HT-29 (cell line): ENCODE data around the gene MLYCD. TPM values are rescaled to one million over a fixed set of nuclear protein-coding genes. Genes with fewer than 3 reads are reported as not detected.

Experiments used
- DNase-seq: peaks from one replicate; pipeline ENCODE4 v3.0.0-alpha.2; 2015; ENCODE audit warnings: low spot score
- total RNA-seq: library from RNA; depleted of rRNA; stranded (reverse); fragments of >200 nt; shearing (Covaris generic); gene quantifications from 2 replicates; pipeline ENCODE4 v1.2.3, GENCODE V29; 2014

MLYCD gene
- total RNA-seq, 1 experiment from 2014 or later, result 3.0 TPM

GRCh38 chr16:83925095-83925905 lies 26.4 kb downstream of the MLYCD start:
- DNase-seq, result no peak

GRCh38 chr16:83925957-83926725 lies 27.2 kb downstream of the MLYCD start:
- DNase-seq, result no peak

GRCh38 chr16:83926726-83927397 lies 27.9 kb downstream of the MLYCD start:
- peak; percentile 90 for DNase-seq

GRCh38 chr16:83928341-83929055 lies 29.6 kb downstream of the MLYCD start:
- no peak for DNase-seq

- no peak for DNase-seq
Observed at GRCh38 chr16:83929811-83930555, 31.1 kb downstream of the MLYCD start.

GRCh38 chr16:83930730-83931500 lies 32.0 kb downstream of the MLYCD start:
- no peak for DNase-seq

- no peak for DNase-seq
Observed at GRCh38 chr16:83931556-83931955, 32.6 kb downstream of the MLYCD start.

- no peak for DNase-seq
Observed at GRCh38 chr16:83932304-83932703, 33.4 kb downstream of the MLYCD start.

GRCh38 chr16:83932955-83933673 lies 34.2 kb downstream of the MLYCD start:
- DNase-seq, result no peak

- DNase-seq, result no peak
Observed at GRCh38 chr16:83933885-83934683, 35.2 kb downstream of the MLYCD start.

- DNase-seq, result no peak
Observed at GRCh38 chr16:83934684-83934977, 35.7 kb downstream of the MLYCD start.

- DNase-seq, result no peak
Observed at GRCh38 chr16:83935005-83935857, 36.3 kb downstream of the MLYCD start.

- no peak for DNase-seq
Observed at GRCh38 chr16:83935858-83936255, 36.9 kb downstream of the MLYCD start.

- DNase-seq, result no peak
Observed at GRCh38 chr16:83936581-83937165, 37.8 kb downstream of the MLYCD start.

GRCh38 chr16:83937267-83937666 lies 38.4 kb downstream of the MLYCD start:
- no peak for DNase-seq

GRCh38 chr16:83937922-83938885 lies 39.3 kb downstream of the MLYCD start:
- DNase-seq, result no peak
